Colonic mucosa (tissue), 4 donors: ENCODE results near the gene KCNN1. TPM values are rescaled to one million over a fixed set of nuclear protein-coding genes. Genes with fewer than 3 reads are reported as not detected.

Experiments
- DNase-seq: peaks from one replicate; pipeline ENCODE4 v3.0.0-alpha.2; 2020
- H3K27ac ChIP-seq: fragments of 200-600 bp; one replicate; pipeline ENCODE4 v1.8.0; 2021
- H3K27me3 ChIP-seq: fragments of 200-600 bp; one replicate; pipeline ENCODE4 v1.8.0; 2021
- H3K36me3 ChIP-seq: fragments of 200-600 bp; one replicate; pipeline ENCODE4 v1.8.0; 2021
- H3K4me1 ChIP-seq: fragments of 200-600 bp; one replicate; pipeline ENCODE4 v1.8.0; 2021; ENCODE audit warnings: mild to moderate bottlenecking
- H3K4me3 ChIP-seq: fragments of 200-600 bp; one replicate; pipeline ENCODE4 v1.8.0; 2021
- H3K9ac ChIP-seq, 2 donors: one replicate each; pipeline ENCODE4 v1.7.0; 2013; ENCODE audit warnings: control low read depth in 2 of 2, low read depth in 2 of 2, low read length in 2 of 2
- H3K9me3 ChIP-seq: fragments of 200-600 bp; one replicate; pipeline ENCODE4 v1.8.0; 2021
- CTCF ChIP-seq: fragments of 200-600 bp; IDR thresholded peaks from one replicate; pipeline ENCODE4 v1.8.0; 2022; ENCODE audit warnings: antibody characterized with exemption, mild to moderate bottlenecking
- intact Hi-C: fragments of 100-400 bp; cut with DNase I; formaldehyde crosslinking; loops from one replicate; pipeline ENCODE4 v1.14.1; 2022
- total RNA-seq, 2 donors: library from RNA; stranded (reverse); fragmentation: NEBNext Ultra II Directional in 1 of 2; extraction: Animal tissue kit (Norgen Biotek cat#: 25700) in 1 of 2; gene quantifications; one replicate each; pipeline ENCODE4 v1.2.1, GENCODE V29; 2021
- donor health status: healthy.
- donor health status: DM: no; HTN: no; CAD: no.
- donor health status: DM: no; HTN: no; CAD: no.

KCNN1 gene
- total RNA-seq, 2 donors from 2014 or later: not detected

GRCh38 chr19:18013210-18014111, 46.6 kb downstream of the KCNN1 start:
- H3K9ac ChIP-seq: no peak overlapping the region
- no peaks in the 10 kb centered on the region for H3K9me3 ChIP-seq
- H3K4me3 ChIP-seq: no peak overlapping the region
- no peaks in the 10 kb centered on the region for H3K27me3 ChIP-seq
- intact Hi-C loops: no loop called here
- peaks cover 3% of the 10 kb centered on the region for H3K4me1 ChIP-seq
- H3K36me3 ChIP-seq: peaks cover 9% of the 10 kb centered on the region
- no peak overlapping the region for H3K27ac ChIP-seq
- DNase-seq: no peak
- TF ChIP-seq CTCF: no peak

DNA sequence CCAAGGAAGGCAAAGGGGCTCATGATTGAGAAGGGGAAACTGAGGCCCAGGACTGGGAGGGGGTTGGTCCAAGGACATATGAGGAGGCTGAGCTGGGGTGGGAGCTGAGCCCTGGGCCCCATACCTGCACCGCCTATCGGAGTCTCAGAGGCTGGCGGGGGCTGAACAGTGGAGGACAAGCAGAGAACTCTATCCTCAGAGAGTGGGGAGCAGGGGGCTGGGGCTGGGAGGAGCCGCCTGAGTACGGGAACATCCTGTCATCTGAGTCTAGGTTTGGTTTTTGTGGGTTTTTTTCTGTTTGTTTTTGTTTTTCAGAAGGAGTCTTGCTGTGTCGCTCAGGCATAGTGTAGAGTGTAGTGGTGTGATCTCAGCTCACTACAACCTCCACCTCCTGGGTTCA, 47.3 kb downstream of the KCNN1 start:
- Histone ChIP-seq H3K4me3 (no peak overlapping the region), H3K9ac (peak overlapping the region in 1 of 2 donors; percentile 12), H3K9me3 (no peaks in the 10 kb centered on the region), H3K27me3 (no peaks in the 10 kb centered on the region), H3K36me3 (peaks cover 9% of the 10 kb centered on the region), H3K27ac (no peak overlapping the region), H3K4me1 (peaks cover 3% of the 10 kb centered on the region)
- intact Hi-C loops: no loop called here
- TF ChIP-seq CTCF: no peak
- no peak for DNase-seq

- Histone ChIP-seq H3K27ac (no peak overlapping the region), H3K27me3 (no peaks in the 10 kb centered on the region), H3K4me1 (peaks cover 12% of the 10 kb centered on the region), H3K4me3 (no peak overlapping the region), H3K36me3 (peaks cover 2% of the 10 kb centered on the region), H3K9me3 (no peaks in the 10 kb centered on the region), H3K9ac (no peak overlapping the region)
- TF ChIP-seq CTCF: no peak
- intact Hi-C loops: no loop called here
- no peak for DNase-seq
Observed at GRCh38 chr19:18016209-18016910, 49.5 kb downstream of the KCNN1 start.

DNA sequence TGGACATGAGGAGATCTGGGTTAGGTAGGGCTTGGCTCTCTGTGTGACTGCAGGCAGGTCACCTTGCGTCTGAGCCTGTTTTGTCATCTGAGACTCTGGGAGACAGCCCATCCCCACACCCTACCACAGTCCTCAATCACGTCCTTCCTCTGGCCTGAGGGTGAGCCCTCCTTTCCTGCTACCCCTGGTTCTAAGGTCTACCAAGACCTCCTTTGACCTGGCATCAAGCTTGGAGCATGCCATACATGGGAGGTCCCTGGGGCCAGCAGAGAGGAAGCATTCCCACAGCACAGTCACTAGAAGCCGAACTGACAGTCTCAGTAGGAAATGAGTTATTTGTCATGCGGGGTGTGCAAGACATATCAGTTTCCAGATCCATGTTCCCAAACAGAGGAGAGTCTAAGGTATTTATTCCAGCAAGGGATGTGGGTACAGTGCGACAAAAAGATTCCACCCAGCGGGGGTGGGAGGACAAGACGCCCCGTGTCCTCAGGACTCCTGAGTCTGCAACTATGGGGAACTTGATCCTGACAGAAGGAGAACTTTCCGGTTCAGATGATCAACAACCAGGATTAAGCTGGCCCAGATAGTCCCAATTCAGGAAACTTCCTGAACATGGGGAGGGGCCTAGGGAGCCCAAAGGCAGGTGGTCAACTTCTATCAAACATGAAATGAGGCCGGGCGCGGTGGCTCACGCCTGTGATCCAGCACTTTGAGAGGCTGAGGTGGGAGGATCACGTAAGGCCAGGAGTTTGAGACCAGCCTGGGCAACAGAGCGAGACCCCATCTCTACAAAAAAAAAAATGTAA, 50.6 kb downstream of the KCNN1 start:
- no peak for TF ChIP-seq CTCF
- no peaks in the 10 kb centered on the region for H3K27me3 ChIP-seq
- intact Hi-C loops: no loop called here
- no peaks in the 10 kb centered on the region for H3K36me3 ChIP-seq
- H3K27ac ChIP-seq: peak overlapping the region; percentile 13
- H3K9ac ChIP-seq: no peak overlapping the region
- peaks cover 17% of the 10 kb centered on the region for H3K4me1 ChIP-seq
- no peaks in the 10 kb centered on the region for H3K9me3 ChIP-seq
- no peak overlapping the region for H3K4me3 ChIP-seq
- no peak for DNase-seq
